Activated T-cell treated with anti-CD3 and anti-CD28 coated beads, Interleukin-2, amount 50 U/mL, for 24 hours (primary cell): ENCODE measurements around the gene IL5RA.

ENCODE experiments used
- DNase-seq: peaks from one replicate; pipeline ENCODE4 v3.0.0-alpha.2; 2020
- H3K27ac Mint-ChIP-seq: 2 replicates; pipeline ENCODE4 v1.8.0; 2020; ENCODE audit warnings: mild to moderate bottlenecking, mixed read lengths
- H3K27me3 Mint-ChIP-seq: 2 replicates; pipeline ENCODE4 v1.8.0; 2020; ENCODE audit warnings: mixed read lengths
- H3K36me3 Mint-ChIP-seq: 2 replicates; pipeline ENCODE4 v1.8.0; 2020; ENCODE audit warnings: low read depth, mixed read lengths
- H3K4me1 Mint-ChIP-seq: 2 replicates; pipeline ENCODE4 v1.8.0; 2020; ENCODE audit warnings: low read depth, mixed read lengths
- H3K4me3 Mint-ChIP-seq: 2 replicates; pipeline ENCODE4 v1.8.0; 2020; ENCODE audit warnings: mild to moderate bottlenecking, moderate library complexity, mixed read lengths
- H3K9me3 Mint-ChIP-seq: 2 replicates; pipeline ENCODE4 v1.8.0; 2020; ENCODE audit warnings: mixed read lengths

IL5RA gene

DNA sequence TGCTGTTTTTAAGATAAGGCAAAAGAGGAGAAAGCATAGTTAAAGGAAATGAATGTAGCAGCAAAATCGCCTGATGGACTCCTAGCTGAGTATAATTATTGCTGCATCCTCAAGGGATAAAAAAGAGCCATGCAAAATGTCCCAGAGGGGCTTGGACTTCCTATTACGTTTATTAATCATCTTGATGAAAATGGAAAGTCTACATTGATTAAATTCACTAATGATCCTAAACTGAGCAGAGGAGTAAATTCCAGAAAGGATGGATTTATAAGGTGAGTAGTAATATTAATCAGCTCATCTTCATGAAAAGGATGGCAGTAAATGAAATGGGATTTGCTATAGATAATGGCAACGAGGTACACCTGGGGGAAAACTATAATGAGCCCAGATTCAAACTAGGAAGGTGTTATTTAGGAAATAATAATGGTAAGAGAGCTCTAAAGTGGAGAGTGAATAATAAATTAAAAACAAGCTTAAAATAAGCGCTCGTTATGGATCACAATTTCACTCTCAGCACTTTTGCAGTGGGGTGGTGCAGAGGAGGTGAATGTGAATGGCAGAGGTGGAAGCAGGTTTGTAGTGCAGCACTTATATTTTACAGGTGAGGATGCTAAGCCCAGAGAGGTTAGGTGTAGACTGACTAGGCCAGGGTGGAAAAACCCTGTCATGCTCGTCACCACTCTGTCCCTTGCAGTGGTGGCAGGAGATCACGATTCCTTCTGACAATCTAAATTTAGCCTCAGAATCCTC, 22.3 kb downstream of the IL5RA start:
- H3K27ac Mint-ChIP-seq, result no peak overlapping the region
- no peak for DNase-seq
- no peaks in the 10 kb centered on the region for H3K27me3 Mint-ChIP-seq
- no peaks in the 10 kb centered on the region for H3K9me3 Mint-ChIP-seq
- H3K4me1 Mint-ChIP-seq, result peaks cover 2% of the 10 kb centered on the region
- H3K4me3 Mint-ChIP-seq, result no peak overlapping the region
- H3K36me3 Mint-ChIP-seq, result no peaks in the 10 kb centered on the region

DNA sequence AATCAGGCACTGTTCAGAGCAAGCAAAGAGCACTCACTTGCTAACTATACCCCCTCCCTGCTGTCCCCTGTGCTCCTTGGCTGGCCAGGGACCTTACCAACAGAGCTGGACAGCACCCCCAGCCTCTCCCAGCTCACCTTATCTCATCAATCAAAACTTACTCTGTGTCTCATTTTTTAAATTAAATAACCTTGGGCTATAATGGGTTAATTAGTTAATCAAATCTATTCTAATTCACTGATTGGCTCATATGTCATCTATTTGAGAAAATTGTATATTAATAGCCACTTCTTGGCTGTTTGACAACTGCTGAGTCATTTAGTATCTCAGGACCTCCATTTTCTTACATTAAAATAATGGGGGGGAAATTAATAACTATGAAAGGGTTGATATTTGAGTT, 22.9 kb downstream of the IL5RA start:
- no peaks in the 10 kb centered on the region for H3K27me3 Mint-ChIP-seq
- H3K9me3 Mint-ChIP-seq, result no peaks in the 10 kb centered on the region
- no peak overlapping the region for H3K27ac Mint-ChIP-seq
- no peaks in the 10 kb centered on the region for H3K36me3 Mint-ChIP-seq
- peaks cover 2% of the 10 kb centered on the region for H3K4me1 Mint-ChIP-seq
- DNase-seq, result no peak
- H3K4me3 Mint-ChIP-seq, result no peak overlapping the region

DNA sequence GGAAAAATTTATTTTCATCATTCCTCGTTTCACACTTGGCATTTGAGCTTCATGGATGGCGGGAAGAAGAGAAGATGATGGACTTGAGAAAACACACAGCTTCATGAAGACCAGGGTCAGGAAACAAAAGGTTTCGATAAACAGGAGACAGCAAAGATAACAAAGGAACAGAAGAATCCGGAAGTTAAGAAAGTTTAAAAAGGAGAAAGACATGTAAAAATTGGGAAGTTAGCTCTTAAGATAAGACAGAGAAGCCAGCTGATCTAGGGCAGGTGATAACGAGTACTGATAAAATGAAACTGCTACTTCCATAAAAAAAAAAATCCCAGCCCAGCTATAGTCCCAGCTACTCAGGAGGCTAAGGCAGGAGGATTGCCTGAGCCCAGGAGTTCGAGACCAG, 23.9 kb downstream of the IL5RA start:
- H3K36me3 Mint-ChIP-seq, result no peaks in the 10 kb centered on the region
- H3K27me3 Mint-ChIP-seq, result no peaks in the 10 kb centered on the region
- no peak overlapping the region for H3K4me3 Mint-ChIP-seq
- H3K27ac Mint-ChIP-seq, result no peak overlapping the region
- DNase-seq, result no peak
- peaks cover 2% of the 10 kb centered on the region for H3K4me1 Mint-ChIP-seq
- H3K9me3 Mint-ChIP-seq, result no peaks in the 10 kb centered on the region

DNA sequence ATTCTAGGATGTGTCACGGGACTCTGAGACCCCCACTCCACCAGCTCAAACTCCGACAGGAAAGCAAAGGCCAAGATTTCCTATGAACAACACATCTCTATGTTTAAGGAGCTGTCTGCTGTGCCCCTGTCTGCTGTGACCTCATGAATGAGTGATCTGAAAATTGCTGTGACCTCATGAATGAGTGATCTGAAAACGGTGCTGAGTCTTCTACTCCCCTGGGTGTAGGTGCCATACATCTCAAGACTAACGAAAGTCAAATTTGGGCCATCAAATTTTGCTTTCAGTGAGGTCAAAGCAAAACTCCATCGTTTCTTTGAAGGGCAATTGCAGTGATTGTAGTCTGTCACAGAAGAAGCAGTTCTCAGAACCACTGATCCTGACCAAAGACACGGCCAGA, 24.4 kb downstream of the IL5RA start:
- H3K27me3 Mint-ChIP-seq, result no peaks in the 10 kb centered on the region
- H3K9me3 Mint-ChIP-seq, result no peaks in the 10 kb centered on the region
- H3K27ac Mint-ChIP-seq, result no peak overlapping the region
- DNase-seq, result no peak
- H3K36me3 Mint-ChIP-seq, result no peaks in the 10 kb centered on the region
- H3K4me3 Mint-ChIP-seq, result no peak overlapping the region
- peaks cover 2% of the 10 kb centered on the region for H3K4me1 Mint-ChIP-seq

DNA sequence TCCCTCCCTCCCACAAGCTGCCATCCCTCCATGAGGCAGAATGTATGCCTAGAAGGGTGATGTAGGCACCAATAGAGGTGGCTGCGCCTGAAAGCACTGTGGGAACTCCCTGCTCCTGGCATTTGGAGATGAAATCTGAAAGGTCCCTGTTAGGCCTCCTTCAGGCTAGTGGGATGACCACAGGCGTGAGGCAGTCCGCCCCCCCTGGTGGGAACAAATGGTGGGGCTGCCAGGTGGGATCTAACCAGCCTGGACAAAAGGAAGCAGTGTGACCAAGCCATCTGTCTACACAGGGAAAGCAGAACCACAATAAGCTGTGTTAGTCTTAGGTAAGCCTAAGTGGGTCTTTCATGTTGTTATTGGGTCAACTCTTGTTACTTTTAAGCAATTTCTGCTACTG, 25.3 kb downstream of the IL5RA start:
- peaks cover 2% of the 10 kb centered on the region for H3K4me1 Mint-ChIP-seq
- H3K36me3 Mint-ChIP-seq, result no peaks in the 10 kb centered on the region
- no peaks in the 10 kb centered on the region for H3K27me3 Mint-ChIP-seq
- H3K9me3 Mint-ChIP-seq, result no peaks in the 10 kb centered on the region
- H3K4me3 Mint-ChIP-seq, result no peak overlapping the region
- no peak overlapping the region for H3K27ac Mint-ChIP-seq
- no peak for DNase-seq

DNA sequence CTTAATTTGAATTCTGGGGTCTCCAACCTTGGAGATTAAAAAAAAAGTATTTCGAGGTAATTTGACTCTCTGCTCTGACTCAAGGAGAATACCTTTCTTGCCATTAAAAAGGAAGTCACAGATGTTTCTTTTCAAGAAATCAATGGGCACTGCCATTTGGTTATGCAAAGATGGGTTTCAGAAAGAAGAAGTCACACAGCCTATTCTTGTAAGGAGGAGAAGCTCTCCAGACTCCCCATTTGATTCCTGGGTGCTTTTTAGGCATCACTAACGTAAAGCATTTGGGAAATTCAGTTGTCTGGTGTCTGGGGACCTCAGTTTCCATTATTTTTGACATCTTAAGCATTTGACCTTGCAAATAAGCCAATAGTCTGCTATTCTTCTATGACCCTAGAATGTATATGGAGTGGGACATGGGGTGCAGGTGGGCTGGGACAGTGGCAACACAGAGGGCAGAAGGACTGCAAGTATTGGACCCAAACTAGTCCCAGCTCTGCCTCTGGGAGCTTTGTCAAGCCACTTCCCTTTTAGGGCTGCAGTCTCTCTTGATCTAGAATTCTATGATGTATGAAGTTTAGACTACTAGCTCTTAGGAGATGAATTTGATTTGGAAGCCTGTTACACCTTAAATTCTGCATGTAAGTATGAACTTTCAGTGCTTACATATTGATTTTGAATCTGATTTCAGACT, 27.8 kb downstream of the IL5RA start:
- Mint-ChIP-seq H3K36me3 (no peaks in the 10 kb centered on the region), H3K9me3 (no peaks in the 10 kb centered on the region), H3K4me1 (peaks cover 2% of the 10 kb centered on the region), H3K4me3 (no peak overlapping the region), H3K27me3 (no peaks in the 10 kb centered on the region), H3K27ac (no peak overlapping the region)
- DNase-seq, result no peak

DNA sequence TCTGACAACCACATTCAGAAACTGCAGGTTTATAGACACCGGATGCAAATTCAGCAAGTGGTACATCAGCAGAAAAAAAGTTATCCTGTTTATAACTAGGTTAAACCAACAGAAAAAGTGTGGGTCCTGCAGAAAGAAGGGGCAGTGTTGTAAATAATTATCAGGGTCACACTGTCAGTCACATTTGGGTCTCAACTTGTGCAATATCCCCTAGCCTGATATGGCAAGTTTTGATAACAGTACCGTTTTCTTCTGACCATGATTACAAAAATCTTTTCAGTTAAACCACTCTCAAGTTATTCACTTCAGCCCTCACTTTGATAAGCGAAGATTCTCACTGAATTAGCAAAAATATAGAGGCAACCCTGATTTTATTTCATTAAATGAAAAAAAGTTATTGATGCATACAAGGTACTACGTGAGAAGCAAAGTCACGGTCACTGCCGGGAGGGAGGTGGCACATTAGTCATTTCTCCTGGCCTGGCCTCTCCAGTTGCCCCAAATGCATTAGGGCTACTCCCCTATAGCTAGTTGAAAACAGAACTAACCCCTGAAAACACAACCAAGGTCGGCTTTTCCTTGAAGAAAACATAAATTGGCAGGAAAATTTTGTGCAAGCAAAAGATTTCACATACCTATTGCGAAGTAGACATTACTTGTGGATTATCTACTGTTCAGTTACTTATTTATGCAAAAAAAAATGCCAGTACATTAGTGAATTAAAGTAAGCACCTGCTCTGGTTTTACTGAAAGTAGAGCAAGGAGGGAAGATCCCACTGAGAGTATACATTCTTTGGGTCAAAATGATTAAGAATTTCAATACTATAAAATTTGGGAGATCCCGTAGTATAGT, 28.6 kb downstream of the IL5RA start:
- Mint-ChIP-seq H3K4me3 (no peak overlapping the region), H3K4me1 (peaks cover 2% of the 10 kb centered on the region), H3K9me3 (no peaks in the 10 kb centered on the region), H3K27me3 (no peaks in the 10 kb centered on the region), H3K27ac (no peak overlapping the region), H3K36me3 (no peaks in the 10 kb centered on the region)
- DNase-seq, result no peak

DNA sequence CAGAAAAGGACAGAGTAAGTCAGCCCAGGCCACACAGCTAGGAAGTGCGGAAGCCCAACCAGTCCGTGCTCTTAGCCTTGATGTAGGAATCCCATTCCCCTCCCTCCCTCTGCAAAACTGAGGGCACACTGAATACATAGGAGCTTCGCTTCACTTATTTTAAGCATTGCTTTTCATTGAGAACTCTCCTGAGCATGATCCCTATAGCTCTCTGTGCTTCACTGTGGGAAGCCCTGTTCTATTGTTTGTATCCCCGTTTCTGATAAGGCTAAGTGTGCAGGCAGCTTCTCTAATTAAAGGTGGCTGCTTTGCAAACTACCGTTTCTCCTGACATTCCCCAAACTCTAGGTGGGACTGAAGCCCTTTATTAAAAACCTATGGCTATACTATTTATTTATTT, 29.9 kb downstream of the IL5RA start:
- no peaks in the 10 kb centered on the region for H3K9me3 Mint-ChIP-seq
- DNase-seq, result no peak
- H3K36me3 Mint-ChIP-seq, result no peaks in the 10 kb centered on the region
- no peak overlapping the region for H3K4me3 Mint-ChIP-seq
- no peaks in the 10 kb centered on the region for H3K4me1 Mint-ChIP-seq
- H3K27me3 Mint-ChIP-seq, result no peaks in the 10 kb centered on the region
- H3K27ac Mint-ChIP-seq, result no peak overlapping the region

DNA sequence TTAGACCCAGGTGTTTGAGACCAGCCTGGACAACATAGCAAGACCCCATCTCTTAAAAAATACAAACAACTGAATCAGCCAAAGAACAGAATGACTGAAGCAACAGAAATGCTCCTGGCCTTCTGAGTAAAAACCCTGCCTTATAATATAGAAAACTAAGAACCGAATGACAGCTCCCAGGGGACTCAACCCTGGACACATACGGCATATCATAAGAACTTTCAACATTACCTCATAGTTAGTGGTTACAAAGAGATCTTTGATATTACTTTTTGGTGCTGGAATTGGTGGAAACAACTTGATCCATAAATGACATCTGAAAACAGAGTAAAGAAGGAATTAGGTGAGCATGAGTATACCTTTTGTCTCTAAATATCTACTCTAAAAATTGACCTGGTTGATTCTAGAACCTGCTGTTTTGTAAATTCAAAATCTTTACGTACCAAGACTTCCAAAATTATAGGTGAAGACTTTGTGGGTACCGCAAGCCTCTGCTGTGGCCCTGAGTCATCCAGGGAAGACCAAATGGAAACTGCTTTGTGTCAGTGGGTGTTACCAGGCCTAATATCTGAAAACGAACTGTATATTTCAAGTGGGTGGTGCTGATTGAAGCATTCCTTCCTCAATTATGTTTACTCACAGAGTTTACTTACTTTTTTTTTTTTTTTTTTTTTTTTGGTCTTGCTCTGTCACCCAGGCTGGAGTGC, 35.5 kb downstream of the IL5RA start:
- no peak overlapping the region for H3K4me3 Mint-ChIP-seq
- no peaks in the 10 kb centered on the region for H3K9me3 Mint-ChIP-seq
- DNase-seq, result no peak
- no peaks in the 10 kb centered on the region for H3K27me3 Mint-ChIP-seq
- H3K27ac Mint-ChIP-seq, result no peak overlapping the region
- H3K36me3 Mint-ChIP-seq, result no peaks in the 10 kb centered on the region
- no peaks in the 10 kb centered on the region for H3K4me1 Mint-ChIP-seq

DNA sequence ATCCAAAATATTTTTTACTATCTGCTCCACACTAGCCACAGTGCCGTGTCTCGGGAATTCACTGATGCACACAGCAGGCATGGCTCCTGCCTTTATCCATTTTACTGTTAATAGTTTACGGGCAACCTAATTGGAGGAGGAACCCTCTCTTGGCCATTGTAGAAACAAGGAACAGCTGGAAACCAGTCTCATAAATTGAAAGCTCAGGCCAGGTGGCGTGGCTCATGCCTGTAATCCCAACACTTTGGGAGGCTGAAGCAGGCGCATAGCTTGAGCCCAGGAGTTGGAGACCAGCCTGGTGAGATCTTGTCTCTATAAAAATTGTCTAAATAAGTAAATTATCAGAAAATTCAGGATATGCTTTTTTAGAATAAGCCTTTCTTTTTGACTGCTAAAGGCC, 39.0 kb downstream of the IL5RA start:
- Mint-ChIP-seq H3K36me3 (no peaks in the 10 kb centered on the region), H3K4me3 (no peak overlapping the region), H3K27ac (no peak overlapping the region), H3K9me3 (no peaks in the 10 kb centered on the region), H3K27me3 (no peaks in the 10 kb centered on the region), H3K4me1 (no peaks in the 10 kb centered on the region)
- no peak for DNase-seq

DNA sequence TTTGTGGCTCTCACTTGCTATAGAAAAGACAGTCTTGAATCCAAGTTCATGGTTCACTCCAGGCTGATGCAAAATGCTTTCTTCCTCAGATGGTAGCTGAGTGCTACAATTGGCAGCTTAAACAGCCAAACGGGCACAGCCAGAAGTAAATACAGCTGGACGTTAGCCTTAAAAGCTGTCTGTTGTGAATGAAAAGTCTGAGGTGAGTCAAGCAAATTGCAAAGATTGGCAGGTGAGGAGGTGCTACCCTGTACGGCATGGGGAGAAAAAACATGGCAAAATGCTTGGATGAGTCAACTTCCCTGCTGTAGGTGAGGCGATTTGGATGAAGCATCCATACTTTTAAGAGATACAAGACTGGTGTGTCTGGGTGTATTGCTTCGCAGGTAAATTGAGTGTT, 40.5 kb downstream of the IL5RA start:
- Mint-ChIP-seq H3K4me1 (no peaks in the 10 kb centered on the region), H3K36me3 (no peaks in the 10 kb centered on the region), H3K9me3 (no peaks in the 10 kb centered on the region), H3K27ac (no peak overlapping the region), H3K4me3 (no peak overlapping the region), H3K27me3 (no peaks in the 10 kb centered on the region)
- no peak for DNase-seq

DNA sequence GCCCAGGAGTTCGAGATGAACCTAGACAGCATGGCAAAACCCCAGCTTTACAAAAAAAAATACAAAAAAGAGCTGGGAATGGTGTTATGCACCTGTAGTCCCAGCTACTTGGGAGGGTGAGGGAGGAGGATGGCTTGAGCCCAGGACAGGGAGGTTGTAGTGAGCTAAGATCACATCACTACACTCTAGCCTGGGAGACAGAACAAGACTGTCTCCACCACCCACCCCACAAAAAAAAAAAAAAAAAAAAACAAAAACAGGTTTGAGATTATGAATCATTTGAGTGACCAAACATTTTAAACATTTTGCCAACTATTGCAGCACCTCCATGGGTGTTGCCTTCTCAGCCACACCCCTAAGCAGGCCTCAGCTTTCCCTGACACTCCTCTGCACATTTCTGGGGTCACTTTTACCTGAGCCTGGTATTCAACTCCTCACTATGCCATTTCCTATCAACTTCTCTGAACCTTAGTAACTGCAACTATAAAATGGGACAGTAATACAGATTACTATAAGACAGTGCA, 41.8 kb downstream of the IL5RA start:
- Mint-ChIP-seq H3K36me3 (no peaks in the 10 kb centered on the region), H3K27ac (no peak overlapping the region), H3K27me3 (no peaks in the 10 kb centered on the region), H3K4me1 (no peaks in the 10 kb centered on the region), H3K9me3 (no peaks in the 10 kb centered on the region), H3K4me3 (no peak overlapping the region)
- no peak for DNase-seq

DNA sequence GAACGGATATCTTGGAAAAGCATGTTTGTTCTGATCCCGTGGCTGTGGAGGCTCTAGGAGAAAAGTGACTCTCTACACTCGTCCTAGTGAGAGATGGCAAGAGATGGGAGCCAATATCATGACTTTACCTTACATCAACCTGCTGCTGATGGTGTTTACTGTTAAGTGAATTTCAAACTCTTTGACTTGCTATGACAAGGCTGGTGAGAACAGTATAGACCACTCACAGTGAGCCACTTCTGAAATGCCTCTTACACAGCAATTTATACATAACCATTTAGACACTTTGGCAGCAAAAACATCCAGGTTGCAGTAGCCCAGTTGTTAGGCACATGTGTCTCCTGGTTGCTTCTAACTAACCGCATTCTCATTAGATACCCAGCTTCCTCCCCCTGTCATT, 43.3 kb downstream of the IL5RA start:
- Mint-ChIP-seq H3K4me3 (no peak overlapping the region), H3K9me3 (no peaks in the 10 kb centered on the region), H3K27ac (no peak overlapping the region), H3K4me1 (no peaks in the 10 kb centered on the region), H3K27me3 (no peaks in the 10 kb centered on the region), H3K36me3 (no peaks in the 10 kb centered on the region)
- no peak for DNase-seq

DNA sequence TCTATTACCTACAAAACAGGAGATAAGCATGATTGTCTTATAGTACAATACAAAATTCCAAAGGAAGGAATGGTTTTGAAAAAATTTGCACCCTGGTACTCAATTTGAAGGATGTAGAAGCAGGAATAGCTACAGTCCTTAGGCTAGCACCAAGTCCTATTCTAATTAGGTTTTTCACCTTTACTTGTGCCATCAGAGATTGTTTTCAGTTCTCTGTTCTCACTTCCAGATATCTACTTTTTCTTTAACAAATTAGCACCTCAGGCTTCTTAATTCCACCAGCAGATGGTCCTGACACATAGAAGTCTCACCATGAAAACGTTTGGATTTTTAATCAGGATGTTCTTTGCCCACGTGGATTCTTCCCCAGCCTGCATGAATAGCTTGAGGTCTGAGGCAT, 43.8 kb downstream of the IL5RA start:
- no peak for DNase-seq
- no peaks in the 10 kb centered on the region for H3K36me3 Mint-ChIP-seq
- no peak overlapping the region for H3K4me3 Mint-ChIP-seq
- no peak overlapping the region for H3K27ac Mint-ChIP-seq
- H3K4me1 Mint-ChIP-seq, result no peaks in the 10 kb centered on the region
- no peaks in the 10 kb centered on the region for H3K27me3 Mint-ChIP-seq
- H3K9me3 Mint-ChIP-seq, result no peaks in the 10 kb centered on the region
